ENCODE measurements around the gene TRIM40.
A peak's percentile ranks its signal among the peaks of the same experiment; 100 is the strongest.

The TRIM40 gene

DNA sequence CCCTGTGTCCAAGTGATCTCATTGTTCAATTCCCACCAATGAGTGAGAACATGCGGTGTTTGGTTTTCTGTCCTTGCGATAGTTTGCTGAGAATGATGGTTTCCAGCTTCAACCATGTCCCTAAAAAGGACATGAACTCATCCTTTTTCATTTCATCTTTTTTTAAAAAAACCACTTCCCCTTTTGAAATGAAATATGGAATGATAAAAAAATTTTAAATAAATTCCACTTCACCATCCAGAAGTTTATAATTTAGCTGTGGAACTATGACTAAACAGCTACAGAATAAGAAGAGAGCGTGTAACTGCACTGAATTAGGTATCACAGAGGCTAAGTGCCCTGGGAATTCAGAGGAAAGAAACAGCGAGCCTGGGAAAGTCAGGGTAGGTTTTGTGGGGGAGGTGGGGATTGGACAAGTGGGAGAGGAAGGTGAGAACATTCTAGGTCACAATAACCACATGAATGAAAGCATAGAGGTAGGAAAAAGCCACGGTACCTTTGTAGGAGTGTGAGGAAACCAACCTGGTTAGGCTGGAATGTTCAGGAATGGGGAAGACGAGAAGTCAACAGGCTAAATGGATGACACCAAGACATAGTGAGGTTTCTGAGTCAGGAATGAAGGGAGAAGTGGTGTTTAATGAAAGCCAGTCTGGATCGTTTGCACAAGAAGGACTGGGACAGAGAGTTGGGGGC, 14.1 kb downstream of the TRIM40 start:
- no peak for DNase-seq

DNA sequence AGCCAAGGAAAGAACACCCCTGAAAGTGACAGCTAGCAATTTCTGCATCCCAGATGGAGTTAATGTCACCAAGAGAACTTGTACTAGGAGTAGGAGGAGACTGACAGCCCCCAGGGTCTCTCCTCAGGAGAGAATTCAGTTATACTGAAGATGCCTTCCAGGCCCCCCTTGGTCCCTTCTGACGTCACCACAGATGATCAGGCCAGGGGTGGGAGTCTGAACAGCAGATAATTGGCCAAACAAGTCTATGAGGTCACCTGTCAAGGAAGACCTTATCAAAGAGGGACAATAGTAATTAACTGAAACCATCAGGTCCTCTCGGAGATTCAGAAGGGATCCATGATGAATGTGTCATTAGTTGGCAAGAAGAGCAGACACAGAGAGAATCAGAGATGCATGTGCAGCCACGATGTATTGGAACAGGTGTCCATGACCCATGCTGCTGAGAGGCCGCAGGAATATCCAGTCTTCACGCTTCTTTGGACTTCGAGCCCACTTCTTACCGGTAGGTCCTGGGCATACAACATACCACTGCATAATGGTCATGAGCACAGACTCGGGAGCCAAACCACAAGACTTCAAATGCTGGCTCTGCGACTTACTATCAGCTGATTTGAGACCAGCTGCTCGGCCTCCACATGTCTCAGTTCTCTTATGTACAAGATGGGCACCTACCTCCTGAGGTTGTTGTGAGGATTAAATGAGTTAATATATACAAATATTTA, 14.9 kb downstream of the TRIM40 start:
- no peak for DNase-seq

DNA sequence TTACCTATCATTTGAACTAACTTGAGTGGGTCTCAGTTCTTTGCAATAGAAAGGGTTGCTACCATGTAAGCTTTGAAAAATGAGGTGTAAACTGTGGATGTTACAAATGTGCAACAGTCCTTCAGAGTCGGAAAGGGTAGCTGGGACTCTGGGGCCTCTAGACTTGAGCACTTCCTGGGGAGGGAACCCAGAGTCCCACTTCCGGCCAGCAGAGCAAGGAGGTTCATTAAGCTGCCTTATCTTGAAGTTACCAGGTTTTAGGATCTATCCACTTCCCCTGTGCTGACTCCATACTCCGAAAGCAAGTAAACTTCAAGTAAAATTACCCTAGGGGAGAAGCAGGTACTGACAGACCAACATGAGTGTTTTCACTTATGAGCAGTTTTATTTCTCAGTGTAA, 15.6 kb downstream of the TRIM40 start:
- DNase-seq: no peak

DNA sequence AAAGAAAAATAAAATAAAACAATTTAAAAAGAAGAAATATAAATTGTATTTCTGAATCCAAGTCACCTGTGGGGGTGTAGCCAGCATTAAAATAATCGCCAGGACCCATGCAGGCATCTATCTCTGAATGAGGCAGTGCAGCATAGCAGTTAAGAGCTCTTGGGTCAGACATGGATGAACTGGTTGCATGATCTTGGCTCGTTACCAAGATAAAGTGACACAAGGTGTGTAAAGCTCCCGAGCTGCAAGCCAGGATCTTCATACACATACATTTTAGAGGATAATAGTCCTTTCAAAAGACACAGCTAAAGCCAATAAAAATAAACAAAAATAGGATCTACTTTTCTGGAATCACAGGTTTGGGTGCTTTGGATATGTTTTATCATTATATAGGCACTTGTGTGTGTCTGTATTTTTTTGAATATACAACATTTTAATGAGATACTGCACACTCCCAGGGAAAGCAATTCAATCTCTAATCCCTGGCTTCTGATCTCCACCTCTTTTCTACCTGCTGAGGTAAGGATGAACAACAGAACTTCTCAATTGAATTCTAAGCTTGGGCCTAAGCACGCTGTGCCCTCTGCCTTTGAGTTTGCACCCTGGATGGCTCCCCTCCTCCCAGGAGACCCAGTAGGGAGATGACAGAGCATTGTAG, 16.2 kb downstream of the TRIM40 start:
- DNase-seq: no peak

DNA sequence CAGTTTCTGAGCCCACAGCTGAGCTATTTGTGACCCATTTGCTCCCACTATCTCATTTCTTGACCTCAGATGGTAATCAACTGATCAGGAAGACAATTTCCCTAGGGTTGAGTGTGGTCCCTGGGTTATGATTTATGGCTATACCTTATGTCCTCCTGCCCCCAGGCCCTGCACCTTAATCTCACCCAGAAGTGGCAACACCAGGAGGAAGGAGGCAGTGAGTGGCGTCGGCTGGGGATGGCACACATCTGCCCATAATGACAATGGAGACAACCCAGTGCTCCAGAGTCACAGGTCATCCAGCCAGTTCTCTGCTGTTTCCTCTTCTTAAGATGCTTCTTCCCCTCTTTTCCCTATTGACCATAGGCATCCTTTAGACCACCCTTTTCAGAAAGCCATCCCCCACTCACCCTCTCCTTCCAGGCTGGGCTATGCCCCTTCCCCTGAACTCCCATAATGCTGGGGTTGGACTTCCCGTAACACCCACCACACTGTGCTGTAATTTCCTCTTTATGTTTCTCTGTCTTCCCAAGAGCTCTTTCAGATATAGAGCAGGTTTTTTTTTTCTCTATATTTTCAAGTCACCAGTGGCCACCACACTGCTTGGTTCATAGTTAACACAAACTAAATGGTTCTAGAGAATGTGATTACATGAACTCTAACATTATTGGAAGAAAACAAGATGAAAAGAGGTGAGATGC, 17.1 kb downstream of the TRIM40 start:
- DNase-seq: no peak

DNA sequence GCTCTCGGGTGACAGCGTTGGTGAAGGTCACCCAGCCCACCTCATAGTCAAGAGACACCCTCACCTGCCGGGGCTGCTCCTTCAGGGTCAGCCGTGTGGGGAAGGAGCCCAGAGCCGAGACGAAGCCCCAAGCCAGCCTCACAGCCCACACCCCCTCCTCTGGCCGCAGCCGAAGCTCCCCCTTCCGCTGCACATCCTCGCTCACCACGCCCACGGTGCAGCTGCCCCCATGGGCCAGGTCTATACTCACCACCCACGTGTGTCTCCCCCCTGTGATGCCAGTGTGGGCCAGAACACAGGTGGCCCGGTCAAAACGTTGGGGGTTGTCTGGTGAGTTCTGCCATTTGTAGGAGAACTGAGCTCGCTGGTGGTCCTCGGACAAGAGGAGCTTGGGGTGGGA, 18.1 kb downstream of the TRIM40 start:
- no peak for DNase-seq

DNA sequence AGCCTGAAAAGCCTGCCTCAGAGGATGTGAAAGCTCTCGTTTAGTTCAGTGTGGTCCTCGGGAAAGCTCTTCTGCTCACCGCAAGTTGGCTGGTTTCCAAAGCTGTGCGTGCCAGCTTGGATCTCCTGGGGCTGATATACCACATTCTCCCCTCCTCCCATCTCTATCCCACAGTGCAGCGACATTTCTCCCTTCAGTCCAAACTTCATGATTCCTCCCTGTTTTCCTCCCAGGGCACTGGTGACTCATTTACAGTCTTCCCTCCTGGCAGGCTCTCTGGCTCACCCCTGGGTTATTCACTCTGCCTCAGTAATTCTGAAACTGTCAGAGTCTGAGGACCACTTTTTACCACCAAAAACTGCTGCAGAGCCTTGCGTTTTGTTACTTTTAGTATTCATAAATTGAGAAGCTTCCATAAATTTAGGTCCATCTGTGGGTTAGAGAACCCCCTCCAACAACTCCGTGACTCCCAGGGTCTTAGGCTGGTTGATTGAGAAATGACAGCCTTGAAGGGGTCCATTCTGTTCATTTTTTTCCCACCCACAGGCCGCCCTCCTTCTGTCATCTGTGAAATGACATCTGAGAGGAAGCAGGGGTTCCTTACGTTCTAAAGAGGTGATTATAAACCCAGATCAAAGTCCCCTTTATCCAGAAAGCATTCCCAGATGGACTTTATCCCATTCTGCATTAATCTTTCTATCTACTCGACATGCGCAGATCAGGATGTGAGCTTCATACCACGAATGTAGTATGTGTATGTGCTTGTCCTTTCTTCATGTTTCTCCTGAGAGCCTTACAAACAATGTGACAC, 19.0 kb downstream of the TRIM40 start:
- no peak for DNase-seq

DNA sequence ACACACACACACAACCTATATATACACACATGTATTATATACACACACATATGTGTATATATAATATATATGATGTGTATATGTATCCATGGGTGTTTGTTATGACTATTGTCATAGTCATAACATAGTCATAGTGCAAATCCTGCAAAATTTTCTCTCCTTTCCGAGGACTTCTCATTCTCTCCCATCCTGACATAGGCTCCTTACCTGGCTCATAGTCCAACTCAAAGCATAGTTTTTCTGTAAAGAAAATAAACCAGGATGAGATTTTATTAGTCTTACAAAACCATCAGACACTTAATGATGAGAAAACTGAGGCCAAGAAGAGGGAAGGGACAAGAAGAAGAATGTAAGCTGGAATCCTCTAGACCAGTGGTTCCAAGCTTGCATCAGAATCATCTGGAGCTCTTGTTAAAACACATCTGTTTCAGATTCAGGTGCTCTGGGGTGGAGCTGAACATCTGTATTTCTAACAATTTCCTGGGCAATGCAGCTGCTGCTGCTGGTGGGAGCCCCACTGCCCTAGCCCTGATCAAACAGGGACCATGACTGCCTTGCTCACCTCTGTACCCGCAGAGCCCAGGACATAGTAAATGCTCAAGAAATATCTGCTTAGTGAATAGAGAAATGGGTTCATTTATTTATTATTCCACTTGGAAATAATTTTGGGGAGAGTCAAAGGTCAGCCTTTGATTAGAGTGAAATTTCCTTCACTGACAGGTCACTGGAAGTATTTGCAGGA, 19.8 kb downstream of the TRIM40 start:
- DNase-seq: no peak

DNA sequence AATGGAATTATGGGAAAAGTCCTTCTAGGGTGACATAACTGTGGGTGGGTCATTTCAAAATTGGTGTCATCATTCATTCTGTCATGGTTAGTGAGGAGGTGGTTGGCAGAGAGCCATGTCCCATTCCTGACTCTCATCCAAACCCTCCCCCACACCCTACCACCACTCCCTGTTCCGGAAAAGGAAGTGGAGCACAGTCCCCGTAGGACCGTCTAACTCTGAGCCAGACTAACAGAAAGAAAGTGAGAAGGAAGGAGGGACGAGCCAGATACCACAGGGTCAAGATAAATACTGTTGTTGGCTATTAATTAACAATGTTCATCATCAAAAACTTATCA, 20.3 kb downstream of the TRIM40 start:
- DNase-seq: no peak

DNA sequence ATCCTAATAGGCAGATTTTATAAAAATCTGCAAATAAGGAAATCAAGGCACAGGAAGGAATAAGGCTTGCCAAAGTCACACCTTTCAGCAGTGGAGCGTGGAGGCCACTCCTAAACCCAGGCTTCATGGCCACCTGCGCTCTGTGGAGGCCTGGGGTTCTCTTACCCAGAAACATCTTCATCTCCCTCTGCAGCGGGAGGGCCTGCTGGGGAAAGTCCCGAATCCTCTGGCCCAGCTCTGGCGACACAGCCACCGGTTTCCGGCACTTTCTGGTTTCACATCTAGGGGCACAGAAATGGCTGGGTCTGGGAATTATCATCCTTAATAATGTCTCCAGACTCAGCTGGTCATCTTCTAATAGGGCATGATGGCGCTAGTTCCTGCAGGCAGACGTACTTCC, 20.8 kb downstream of the TRIM40 start:
- no peak for DNase-seq

DNA sequence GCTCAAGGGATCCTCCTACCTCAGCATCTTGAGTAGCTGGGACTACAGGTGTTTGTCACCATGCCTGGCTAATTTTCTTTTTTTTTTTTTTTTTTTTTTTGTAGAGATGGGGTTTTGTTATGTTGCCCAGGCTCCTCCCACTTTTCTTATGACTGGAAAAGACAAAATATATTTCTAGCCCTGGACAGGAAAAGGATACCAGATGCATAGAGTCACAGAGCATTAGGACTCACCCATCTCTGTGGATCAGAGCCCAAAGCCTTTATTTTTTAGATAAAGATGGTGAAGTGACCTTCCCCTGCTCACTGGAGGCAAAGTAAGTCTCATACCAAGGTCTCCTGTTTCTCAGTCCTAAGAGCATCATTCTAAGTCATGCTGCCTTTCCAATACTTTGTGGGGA, 21.6 kb downstream of the TRIM40 start:
- DNase-seq: no peak

DNA sequence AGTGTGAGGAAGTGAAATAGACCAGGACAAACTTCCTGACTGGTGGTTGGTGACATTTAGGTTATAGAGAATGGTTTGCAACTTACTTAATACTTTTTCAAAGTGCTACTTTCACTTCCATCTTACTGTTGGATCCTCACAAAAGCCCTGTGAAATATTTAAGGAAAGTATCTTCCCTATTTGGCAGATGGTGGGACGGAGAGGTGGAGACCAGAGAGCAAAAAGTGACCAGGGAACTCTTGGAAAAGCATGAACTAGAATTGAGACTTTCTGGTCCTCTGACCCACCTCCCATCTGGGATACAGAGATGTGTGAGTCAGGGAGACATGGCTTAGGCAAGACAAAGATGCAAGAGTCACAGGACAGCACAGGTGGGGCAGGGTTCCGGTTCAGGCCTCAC, 22.1 kb downstream of the TRIM40 start:
- DNase-seq: no peak

DNA sequence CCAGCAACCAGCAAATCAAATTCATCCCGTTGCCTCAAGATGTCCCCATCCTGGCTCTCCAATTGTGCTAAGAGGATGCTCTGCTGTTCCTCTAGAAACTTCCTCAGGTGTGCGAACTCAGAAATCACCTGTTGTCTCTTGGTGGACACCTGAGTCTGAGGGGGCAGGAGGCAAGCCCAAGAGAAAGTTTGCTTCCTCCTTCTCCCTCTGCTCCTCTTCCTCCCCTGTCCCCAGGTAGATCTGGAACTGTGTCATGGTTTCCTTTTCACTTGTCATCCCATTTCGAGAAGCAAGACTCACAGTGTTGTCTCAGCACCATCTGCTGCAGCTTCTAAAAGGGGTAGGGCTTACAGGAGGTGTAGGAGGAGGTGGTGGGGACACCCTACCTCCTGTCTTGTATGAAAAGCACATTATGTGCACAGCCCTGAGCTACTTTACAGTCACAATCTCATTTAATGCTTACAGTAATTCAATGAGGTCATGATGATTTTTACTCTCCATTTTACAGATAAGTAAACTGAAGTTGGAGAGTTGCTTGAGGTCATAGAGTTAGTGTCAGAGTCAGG, 22.6 kb downstream of the TRIM40 start:
- no peak for DNase-seq

DNA sequence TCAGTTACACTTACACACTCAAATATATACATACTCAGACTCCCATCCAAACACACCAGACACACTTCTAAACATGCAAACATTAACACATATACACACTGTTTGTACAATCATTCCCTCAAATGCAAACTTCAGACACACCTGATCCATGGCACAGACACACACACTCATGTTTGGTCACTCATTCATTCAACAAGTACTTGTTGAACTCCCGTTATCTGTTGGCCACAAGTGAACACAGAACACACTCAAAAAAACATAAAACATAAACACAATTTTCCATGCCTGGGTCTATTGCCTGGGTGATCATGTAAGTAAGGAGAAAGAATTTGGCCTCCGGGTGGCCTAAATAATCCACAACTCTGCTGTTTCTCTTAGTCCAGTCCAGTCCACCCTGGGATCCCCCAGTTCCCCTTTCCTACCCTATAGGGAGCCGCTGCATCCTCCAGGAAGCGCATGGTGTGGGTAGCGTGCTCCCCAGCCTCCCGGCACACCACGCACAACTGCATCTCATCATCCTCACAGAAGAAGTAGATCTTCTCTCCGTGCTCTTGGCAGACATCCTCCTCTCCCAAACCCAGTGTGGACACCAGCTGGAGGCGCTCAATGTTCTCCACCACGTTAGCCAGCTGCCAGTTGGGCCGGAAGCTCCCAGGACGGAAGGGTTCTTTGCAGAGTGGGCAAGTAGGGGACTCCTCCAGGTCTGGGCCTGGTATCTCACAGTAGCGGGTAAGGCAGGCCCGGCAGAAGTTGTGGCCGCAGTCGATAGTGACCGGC, 24.3 kb downstream of the TRIM40 start:
- no peak for DNase-seq

DNA sequence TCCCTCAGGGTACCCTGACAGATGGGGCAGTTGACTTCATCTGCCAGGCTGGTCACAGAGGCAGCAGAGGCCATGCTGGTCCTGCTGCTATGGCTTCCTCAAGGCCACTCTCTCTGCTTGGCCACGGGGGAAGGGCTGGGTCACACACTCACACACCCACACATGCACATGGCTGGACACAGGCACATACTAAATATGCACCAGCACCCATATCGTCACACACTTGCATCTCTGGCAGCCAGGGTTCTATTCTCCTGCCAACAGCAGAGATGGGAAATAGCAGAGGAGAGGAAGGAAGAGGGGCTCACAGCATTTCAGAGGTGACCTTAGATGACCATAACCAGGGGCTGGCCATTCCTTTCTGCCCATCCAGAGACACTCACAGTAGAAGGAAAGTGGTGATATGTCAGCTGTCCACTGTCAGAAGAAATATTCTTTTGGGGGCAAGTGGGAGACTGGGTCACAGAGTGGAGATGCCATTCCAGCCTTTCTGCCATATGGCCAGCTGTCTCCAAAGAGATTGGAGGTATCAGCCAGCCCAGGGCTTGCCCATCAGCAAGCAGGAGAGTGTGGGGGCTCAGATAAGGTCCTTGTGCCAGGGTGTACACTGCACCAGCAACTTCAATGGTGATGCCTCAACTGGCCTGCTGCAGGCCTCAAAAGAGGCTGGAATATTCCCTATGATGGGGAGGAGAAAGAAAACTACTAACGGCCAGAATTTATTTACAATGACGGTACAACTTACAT, 25.0 kb downstream of the TRIM40 start, which contains the start of gene TRIM10:
Gene TRIM10, minus strand, starts transcription at position 427 of the 747 bp plus-strand sequence. Its CDS starts 353 bp downstream, at position 74.
- DNase-seq: no peak

DNA sequence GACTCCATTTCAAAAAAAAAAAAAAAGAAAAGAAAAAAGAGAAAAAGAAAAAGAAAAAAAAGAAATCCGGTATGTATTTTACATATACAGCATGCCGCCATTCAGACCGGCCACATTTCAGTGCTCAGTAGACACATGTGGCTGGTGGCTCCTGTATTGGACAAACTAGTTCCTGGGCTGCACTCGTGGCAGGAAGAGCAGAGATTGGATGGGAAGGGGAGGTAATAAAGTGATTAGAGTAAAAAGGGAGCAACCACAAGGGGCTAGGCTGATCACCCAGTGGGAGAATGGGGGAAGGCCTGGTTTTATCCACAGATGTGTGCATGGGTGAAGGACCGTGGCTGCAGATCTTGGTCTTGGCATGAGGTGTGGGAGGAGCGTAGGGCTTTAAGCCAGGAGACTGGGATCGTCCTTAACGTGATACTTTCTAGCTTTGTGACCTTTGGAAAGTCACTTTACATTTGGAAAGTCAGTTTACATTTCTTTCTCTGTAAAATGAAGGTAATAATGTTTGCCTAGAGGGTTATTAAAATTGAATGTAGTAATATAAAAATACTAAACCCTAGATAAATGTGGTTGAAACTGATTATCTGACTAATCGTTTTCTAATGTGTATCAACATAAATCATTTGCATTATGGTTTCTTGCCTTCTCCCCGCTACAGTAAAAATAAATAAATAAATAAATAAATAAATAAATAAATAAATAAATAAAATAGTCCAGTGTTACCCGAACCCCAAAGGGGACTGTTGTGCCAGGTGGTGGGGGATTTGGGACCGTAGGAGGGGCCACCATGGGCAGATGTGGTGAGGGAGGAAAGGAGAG, 26.5 kb downstream of the TRIM40 start:
- DNase-seq: no peak

DNA sequence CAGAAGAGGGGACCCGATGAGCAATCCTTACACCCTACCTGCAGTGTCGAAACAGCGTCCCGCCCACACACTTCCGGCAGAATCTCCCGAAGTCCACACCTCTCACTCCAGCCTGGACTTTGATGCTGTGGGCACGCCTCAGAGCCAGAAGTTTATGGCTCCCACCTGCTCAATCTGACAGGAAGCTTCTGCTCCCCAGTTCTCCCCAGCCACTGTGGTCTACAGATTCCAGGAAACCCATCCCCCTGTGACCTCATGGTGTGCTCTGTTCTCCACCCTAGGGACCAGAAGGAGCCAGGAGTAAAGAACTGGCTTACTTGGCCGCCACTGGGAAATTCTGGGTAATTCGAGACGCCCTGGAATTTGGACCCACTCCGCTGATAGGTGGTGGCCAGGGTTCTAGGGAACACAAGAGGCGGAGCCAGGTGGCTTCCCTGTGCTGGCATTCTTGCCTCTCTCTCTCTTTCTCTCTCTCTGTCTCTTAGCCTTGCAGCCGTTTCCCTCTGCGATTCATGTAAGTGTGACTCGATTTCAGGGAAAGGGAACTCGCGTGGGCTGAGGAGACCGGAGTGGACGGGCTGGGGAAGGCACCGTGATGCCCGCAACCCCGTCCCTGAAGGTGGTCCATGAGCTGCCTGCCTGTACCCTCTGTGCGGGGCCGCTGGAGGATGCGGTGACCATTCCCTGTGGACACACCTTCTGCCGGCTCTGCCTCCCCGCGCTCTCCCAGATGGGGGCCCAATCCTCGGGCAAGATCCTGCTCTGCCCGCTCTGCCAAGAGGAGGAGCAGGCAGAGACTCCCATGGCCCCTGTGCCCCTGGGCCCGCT, 27.4 kb downstream of the TRIM40 start, which contains the start of gene TRIM15:
Gene TRIM15, plus strand, starts transcription at position 457 of the 828 bp plus-strand sequence. Its CDS starts 139 bp downstream, at position 596.
- DNase-seq: peak; percentile 37 to 51

Data from stimulated activated CD4-positive, alpha-beta T cell treated with anti-CD3 and anti-CD28 coated beads, Interleukin-4, amount 100 ng/mL, for 4 hours (primary cell).